Stimulated activated naive CD8-positive, alpha-beta T cell treated with anti-CD3 and anti-CD28 coated beads, Interleukin-15, Interleukin-2, amounts not matched to agents 100 U/mL and 50 U/mL, for 24 hours (primary cell): Measurements from ENCODE around the gene ARHGEF1.
"Not testable (repeated sequence)": the region's sequence is repeated elsewhere in the genome, so short reads cannot be mapped to it uniquely, and the experiment has no call there.

Experiments used
- ATAC-seq: fragments of 150-1000 bp; cut with Tn5 transposase; one replicate; pipeline ENCODE4 v1.10.0; 2021
- DNase-seq: peaks from one replicate; pipeline ENCODE4 v3.0.0; 2021

ARHGEF1 gene

DNA sequence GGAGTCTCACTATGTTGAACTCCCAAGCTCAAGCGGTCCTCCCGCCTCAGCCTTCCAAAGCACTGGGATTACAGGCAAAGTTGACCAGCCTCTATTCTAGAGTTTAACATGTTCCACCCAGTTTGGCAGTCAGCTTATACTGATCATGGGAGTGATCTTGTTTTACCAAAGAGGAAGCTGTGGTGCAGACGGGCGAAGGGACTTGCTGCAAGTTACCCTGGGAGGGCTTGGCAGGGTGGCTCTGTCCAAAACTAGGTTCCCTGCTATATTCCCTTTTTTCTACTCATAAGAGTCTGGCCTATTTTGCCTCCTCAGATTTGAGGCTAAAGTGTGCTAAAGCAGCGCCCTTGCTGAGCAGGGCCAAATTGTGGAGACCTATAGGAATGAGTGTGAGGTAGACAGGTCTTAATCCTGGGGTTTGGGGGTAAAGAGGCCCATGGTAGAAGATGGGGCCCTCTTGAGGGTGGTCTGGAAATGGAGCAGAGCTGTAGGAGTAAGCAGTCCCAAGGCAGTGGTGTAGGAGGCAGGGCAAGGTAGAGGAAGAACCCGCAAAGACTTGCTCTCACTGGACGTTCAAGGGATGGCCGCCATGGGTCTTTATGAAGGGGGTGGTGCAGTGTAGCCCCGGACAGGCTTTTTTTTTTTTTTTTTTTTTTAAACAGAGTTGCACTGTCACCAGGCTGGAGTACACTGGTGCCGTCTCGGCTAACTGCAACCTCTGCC, 19.6 kb upstream of the ARHGEF1 start:
- ATAC-seq = no peak
- peak; percentile 9 for DNase-seq

- peak; percentile 5 for DNase-seq
- ATAC-seq = no peak
Measured at GRCh38 chr19:41864374-41864773, 18.6 kb upstream of the ARHGEF1 start.

DNA sequence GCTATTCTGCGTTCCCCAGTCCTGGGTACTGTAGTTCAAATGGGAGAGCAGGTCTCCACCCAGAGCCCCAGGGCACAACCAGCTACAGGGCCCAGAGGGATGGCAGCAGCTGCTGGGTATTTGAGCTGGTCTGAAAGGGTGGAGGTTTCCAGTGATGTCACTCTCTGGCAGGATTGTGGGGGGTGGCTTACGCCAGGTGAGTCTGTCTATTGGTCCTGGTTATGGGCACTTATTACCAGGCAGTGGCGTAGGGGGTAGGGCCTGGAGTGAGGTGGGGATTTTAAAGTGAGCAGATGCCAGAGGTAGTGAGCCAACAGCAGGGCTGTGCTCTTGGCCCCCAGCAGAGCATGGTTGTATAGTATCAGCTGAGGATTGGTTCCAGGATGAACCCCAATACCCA, 16.7 kb upstream of the ARHGEF1 start:
- DNase-seq = peak; percentile 33
- ATAC-seq = peak; percentile 15

DNA sequence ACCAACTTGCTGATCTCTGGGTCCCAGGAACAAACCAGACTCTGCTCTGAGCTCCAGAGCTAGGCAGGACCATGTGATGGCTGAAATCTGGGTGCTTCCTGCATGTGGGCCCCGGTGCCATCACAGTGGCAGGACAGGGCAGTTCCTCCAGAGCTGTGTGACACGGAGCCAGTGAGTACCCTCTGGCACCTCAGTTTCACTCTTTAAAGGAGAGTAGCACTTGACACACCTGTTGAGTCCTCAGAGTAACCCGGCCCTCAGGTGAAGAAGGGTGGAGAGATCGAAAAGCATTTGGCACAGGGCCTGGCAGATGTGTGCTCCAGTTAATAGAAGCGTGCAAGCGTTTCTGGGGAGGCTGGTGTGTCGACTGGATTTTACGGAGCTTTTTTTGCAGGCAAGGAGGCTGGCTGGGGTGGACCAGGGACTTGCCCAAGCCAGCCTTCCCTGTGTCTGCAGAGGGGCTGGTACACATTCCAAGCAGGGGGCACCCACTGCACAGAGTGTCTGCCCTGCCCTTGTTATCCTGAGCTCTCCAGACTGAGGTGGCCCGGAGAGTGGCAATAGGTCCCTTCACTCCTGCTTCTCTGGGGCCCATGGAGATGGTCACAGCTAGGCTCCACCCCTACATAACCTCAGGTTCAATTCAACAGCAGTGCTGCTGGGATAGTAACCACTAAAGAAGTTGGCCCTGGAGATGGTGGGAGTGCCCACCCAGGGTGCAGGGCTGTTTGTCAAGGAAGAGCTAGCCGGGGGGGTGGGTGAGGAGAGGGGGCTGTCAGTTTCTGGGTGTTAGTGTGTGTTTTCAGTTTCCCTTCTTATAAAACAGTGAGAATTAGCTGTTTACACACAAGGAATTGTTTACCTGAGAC, 14.6 kb upstream of the ARHGEF1 start:
- ATAC-seq (no peak), DNase-seq (peak; percentile 13)

GRCh38 chr19:41868989-41869300, 14.0 kb upstream of the ARHGEF1 start:
- DNase-seq = peak; percentile 11
- ATAC-seq = no peak

GRCh38 chr19:41869374-41869955, 13.5 kb upstream of the ARHGEF1 start:
- DNase-seq = peak; percentile 9
- no peak for ATAC-seq

DNA sequence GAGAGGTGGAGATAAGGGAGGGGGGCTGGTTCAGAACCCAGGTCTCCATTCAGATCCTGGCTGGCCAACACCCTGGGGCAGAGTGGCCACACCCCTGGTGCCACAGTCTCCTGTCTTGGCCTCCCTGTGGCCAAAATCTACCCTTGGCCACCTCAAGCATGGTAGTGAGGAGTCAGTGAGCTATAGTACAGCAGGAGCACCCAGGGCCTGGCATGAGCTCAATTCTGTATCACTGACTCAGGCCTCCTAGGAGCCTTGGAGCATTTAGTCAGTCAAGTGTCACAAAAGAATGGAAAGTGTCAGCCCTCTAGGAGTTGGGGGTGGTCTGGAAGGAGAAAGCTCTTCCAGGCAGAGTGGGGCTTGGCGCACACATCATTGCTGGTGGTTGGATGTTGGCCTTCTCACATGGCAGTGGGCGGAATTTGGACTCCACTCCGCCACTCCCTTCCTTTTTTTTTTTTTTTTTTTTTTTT, 12.5 kb upstream of the ARHGEF1 start:
- ATAC-seq (peak; percentile 24), DNase-seq (peak; percentile 24)

- peak; percentile 71 for ATAC-seq
- DNase-seq = peak; percentile 77
Measured at GRCh38 chr19:41871573-41872383, 11.2 kb upstream of the ARHGEF1 start.

GRCh38 chr19:41872384-41872774, 10.6 kb upstream of the ARHGEF1 start:
- ATAC-seq (no peak), DNase-seq (peak; percentile 25)

GRCh38 chr19:41872775-41873647, 10.0 kb upstream of the ARHGEF1 start:
- DNase-seq = peak; percentile 81
- no peak for ATAC-seq

DNA sequence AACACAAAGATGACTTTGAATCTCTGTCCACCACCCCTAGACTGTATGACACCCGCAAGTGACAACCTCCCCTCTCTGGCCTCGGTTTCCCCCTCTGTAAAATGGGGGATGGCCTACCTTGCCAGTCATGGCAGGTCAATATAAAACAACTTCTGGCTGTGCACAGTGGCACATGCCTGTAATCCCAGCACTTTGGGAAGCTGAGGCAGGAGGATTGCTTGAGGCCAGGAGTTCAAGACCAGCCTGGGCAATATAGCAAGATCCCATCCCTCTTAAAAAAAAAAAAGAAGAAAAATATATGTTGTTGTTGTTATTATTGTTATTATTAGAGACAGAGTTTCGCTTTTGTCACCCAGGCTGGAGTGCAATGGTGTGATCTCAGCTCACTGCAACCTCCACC, 7.0 kb upstream of the ARHGEF1 start:
- not testable (repeated sequence) for DNase-seq, ATAC-seq

DNA sequence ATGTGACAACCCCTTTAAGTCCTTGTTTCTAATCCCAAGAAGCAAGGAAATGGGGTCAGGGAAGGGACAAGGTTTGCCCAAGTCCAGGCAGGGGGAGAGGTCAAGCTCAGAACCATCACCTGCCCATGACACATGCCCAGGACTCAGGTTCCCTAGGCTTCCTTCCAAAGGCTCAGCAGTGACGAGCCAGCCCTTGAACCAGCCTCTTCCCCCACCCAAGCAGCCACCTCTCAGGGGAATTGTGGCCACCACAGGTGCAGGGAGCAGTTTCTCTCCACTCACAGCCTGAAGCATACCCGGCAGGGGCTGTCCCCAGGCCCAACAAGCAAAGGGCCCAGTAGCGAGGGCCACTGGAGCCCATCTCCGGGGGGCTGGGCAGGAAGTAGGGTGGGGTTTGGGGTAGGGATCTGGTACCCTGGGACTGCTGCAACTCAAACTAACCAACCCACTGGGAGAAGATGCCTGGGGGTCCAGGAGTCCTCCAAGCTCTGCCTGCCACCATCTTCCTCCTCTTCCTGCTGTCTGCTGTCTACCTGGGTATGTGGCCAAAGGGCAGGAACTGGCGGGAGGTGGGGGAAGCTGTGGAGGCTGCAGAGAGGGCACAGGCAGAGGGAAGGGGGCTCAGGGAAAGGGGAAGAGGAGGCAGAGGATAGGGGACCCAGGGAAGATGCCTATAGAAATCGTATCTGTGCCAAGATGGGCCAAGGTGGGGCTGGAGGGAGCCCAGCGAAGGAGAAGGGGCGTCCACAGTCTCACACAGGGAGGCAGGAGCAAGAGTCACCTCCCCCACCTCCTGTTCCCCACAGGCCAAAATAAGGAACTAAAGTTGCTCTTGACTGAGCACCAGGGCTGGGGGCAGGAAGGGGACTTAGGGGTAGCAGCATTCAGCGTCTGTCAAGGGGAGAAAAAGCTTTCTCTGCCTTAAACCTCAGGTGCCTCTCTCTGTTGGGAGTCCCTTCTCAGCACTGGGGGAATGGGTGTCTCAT, 5.8 kb upstream of the ARHGEF1 start, which contains the start of gene CD79A:
CD79A (plus strand) TSS at position 433 of the 986 bp plus-strand sequence; CDS start at position 459, 26 bp downstream.
- peak; percentile 71 for DNase-seq
- peak; percentile 49 for ATAC-seq

DNA sequence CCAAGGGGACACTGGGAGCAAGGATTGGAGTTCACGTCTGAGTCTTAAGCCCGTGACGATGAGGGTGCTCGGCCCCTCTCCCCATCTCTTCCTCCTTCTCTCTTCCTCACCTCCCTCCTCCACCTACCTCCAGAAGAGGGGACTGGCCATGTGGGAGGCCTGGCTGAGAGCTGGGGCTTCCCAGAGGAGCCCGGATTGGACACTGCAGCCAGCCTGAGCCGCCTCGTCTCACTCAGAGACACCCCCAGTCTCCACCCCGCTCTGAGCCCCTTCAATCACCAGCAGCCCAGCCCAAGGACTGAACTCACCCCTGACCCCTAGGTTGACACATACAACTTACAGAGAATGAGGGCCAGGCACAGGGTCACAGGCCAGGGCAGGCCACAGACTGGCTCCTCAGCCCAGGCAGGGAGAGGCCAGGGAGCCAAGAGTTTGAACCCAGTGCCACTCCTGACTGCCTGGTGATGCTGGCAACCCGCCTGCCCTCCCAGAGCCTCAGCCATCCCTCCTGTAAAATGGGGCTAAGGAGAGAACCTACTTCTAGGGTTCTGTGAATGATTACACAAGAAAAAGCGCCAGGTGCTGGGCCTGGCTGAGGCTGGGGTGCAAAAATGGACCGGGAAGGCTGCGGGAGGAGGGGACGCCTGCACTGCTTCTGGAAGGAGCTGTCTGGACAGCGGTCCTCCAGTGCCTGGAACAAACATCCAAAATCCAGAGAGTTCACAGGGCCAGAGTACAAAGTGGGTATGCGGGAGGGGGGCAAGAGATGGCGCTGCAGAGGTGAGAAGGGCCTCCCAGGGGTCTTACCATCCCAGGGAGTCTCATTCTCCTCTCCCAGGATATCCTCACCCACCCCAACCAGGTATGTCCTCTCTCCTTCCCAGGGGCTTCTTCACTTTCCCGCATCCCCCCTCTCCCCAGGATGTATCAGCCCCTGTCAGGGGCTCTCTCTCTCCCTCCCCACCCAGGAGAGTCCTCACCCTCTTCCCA, 4.8 kb upstream of the ARHGEF1 start:
- ATAC-seq (peak; percentile 40), DNase-seq (peak; percentile 56)

DNA sequence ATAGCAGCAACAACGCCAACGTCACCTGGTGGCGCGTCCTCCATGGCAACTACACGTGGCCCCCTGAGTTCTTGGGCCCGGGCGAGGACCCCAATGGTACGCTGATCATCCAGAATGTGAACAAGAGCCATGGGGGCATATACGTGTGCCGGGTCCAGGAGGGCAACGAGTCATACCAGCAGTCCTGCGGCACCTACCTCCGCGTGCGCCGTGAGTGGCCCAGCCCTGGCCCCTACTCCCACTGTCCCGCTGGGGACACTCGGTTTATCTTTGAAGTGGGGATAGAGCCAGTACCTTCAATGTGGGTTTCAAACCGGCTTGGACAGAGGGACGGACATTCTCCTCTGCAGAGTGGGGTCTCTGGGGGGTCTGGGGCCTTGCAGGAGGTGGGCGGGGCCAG, 3.9 kb upstream of the ARHGEF1 start:
- ATAC-seq (no peak), DNase-seq (no peak)

DNA sequence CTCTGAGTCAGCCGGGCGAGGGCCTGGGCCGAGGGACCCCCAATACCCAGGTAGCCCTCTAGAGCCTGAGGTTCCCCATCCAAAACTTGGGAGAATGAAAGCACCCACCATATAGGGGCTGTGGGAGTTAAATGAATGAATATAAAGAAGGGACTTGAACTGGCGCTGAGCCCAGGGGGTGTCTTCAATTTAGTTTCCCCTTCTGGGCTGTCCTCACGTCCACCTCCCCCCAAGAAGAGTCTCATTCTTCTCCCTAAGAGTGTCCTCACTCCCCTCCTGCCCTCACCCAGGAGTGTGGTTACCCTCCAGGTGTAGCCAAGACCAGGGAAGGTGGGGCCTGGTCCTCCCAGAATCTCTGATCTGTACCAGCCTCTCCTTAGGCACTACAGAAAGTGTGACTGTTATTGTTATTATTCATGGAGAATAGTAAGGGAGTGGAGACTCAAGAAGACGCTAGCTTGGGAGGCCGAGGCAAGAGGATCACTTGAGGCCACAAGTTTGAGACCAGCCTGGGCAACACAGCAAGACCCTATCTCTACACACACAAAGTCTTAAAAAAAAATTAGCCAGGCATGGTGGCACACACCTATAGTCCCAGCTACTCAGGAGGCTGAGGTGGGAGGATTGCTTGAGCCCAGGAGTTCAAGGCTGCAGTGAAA, 3.2 kb upstream of the ARHGEF1 start:
- no peak for ATAC-seq
- no peak for DNase-seq

DNA sequence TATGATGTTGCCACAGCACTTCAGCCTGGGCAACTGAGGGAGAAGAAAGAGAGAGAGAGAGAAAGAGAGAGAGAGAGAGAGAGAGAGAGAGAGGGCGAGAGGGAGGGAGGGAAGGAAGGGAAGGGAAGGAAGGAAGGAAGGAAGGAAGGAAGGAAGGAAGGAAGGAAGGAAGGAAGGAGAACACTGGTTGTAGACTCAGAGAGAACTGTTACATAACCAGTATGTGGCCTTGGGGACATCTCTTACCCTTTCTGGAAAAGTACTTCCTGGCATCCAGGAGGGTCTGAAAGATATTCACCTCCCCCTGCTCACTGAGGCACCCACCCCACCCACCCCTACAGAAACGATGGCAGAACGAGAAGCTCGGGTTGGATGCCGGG, 2.7 kb upstream of the ARHGEF1 start:
- ATAC-seq (no peak), DNase-seq (no peak)

DNA sequence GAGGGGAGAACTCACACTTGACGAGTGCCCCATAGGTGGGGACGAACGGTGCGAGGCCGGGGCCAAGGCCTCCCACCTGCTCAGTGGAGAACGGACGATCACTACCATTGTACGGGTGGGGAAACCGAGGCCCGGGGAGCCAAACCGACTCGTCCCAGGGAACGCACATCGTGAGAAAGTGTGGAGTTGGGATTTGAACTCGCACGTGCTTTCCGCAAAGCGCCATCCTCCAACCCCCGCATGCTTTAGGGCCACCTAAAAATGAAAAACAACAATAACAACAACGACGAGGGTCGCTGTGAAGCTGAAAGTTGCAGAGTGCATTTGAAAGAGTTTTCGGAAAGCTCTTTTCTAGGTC, 458 bp downstream of the ARHGEF1 start:
- DNase-seq (no peak), ATAC-seq (no peak)
